ENCODE measurements around the gene TRPC3. TPM values are rescaled to one million over a fixed set of nuclear protein-coding genes. Genes with fewer than 3 reads are reported as not detected.
A peak's percentile ranks its signal among the peaks of the same experiment; 100 is the strongest.

TRPC3 gene
- under 0.01 TPM in 1 of 2 replicates, not detected in the other for total RNA-seq

DNA sequence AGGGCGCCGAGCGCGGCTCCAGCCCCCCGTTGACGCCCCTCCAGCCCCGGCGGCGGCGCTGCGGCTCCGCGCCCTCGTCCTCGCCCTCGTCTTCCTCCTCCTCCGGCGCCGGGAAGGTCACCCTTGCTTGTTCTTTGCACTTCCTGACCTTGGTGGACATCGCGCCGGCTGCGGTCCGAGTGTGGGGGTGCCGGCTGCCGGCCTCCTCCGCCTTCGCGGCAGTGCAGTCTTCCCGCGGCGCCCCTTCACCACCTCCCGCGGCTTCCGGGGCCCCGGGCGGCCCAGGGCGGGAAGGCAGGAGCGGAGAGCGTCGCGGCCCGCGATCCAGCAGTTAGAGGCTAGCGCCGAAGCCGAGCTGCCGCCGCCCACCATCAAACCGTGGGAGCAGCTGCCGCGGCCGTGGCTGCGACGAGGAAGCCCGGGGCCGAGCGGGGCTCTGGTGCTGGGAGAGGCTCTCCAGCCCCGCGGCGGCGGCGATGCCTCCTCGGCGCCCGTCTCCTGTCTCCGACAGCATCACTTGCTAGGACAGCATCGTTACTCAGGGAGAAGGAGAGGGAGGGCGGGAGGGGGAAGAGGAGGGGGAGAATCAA is at the start of gene TRPC3:
TSS of gene TRPC3 (minus strand) at position 540 of the 590 bp plus-strand sequence. CDS start at position 160, 380 bp downstream.
- no peak for DNase-seq (ENCODE audit: low read depth in 2 of 2)

DNA sequence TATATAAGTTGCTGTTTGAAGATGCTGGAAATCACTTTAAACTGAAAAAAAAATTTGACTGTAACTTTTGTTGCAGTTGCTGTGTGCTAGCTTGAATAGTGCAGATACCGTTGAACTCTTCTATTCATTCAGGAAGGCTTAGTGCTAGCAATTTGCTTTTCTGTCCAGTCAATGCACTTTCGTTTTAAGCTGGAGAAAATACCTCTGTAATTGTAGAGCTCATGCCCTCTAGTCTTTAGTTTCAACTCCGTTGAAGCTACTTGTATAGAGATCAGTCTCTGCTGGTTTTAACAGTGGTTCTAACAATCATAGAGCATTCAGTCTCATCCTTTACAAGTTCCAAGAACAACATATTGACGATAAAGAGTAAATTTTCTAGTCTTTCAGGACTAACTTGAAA is 49.0 kb upstream of the TRPC3 start:
- DNase-seq (ENCODE audit: low read depth in 2 of 2) = no peak

DNA sequence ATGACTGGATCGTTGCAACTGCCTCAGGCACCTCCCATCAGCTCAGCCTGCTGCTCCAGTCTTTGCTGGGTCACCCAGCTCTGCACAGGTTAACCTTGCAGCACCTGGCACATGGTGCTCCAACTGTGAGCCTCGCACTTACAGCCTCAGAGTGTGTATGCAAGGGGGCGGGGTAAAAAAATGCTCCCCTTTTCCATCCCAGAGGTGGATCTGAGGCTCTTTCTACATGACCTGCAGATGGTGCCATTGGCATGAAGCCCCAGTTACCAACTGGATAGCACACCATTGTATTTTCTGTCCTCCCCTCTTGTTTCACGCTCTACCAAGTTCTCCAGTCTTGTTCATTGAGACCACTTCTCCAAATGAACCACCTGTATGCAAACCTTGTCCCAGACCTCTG is 46.2 kb upstream of the TRPC3 start:
- no peak for DNase-seq (ENCODE audit: low read depth in 2 of 2)

- DNase-seq (ENCODE audit: low read depth in 2 of 2) = no peak
Observed at GRCh38 chr4:121995790-121996537, 44.1 kb upstream of the TRPC3 start.

GRCh38 chr4:121991968-121992367 is 40.1 kb upstream of the TRPC3 start:
- DNase-seq (ENCODE audit: low read depth in 2 of 2) = no peak

GRCh38 chr4:121990489-121990888 is 38.6 kb upstream of the TRPC3 start:
- DNase-seq (ENCODE audit: low read depth in 2 of 2) = no peak

DNA sequence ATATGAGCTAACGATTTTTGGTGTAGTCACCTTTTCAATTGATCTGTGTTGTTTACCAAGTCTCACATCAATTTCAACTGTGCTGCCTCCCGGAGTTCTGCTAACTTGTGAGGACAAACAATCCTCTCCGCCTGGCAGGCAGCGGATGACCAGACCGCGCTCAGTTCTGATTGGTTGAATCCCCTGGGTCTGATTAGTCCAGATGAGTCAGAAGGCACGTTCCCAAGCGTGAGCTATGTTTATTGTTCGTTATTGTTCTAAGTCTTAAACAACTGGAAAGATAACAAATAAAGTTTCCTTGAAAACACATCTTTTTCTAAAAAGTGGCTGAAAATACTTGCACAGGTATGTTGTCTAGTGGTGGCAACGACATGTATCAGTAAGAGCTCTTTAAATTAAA is 37.9 kb upstream of the TRPC3 start:
- DNase-seq (ENCODE audit: low read depth in 2 of 2) = peak in 1 of 2 donors; percentile 40

DNA sequence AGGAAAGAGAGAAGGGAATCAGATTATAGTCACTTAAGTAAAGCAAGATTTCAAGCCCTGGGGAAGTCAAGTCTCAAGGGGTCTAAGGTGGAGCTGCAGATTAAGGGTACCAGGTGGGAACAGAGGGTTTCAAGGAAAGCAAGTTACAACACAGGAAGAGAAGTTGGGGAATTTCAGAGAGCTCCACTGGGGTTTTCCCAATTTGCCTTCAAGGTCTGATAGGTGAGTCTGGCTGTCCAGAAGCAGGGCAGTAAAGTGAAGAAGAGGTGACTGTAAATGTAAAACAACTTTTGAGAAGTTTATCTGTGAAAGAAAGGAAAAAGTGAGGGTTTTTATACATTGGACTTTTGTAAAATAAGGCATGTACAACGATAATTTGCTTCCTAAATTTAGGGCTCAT is 37.1 kb upstream of the TRPC3 start:
- DNase-seq (ENCODE audit: low read depth in 2 of 2) = no peak

DNA sequence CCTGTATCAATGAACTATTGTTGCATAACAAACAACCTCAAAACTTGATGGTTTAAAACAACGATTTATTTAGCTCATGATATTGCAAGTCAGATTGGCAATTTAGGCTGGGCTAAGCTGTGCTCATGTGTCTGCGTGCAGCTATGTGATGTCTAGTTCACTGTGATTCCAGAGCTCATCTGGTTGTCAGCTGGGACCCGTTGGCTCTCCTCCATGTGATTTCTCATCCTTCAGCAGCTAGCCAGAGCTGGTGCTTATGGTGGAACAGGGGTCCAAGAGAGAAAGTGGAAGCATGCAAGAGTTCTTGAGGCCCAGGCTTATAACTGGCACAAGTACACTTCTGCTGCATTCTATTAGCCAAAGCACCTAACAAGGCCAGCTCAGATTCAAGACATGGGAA is 28.8 kb upstream of the TRPC3 start:
- no peak for DNase-seq (ENCODE audit: low read depth in 2 of 2)

DNA sequence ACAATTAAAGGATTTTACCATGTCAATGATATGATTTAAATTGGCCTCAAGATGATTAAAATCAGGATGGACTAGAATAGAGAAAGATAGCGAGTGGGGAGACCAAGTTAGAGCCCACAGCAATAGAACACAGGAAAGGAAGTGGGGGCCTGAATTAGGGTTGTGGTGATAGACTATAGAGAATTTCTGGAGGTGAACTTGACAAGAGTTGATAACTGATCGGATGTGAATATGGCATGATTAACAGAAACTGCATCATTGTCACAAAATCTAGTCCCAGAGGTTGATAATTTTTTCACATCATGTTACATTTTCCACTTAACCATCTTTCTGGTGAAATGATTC is 26.3 kb upstream of the TRPC3 start:
- DNase-seq (ENCODE audit: low read depth in 2 of 2) = no peak

DNA sequence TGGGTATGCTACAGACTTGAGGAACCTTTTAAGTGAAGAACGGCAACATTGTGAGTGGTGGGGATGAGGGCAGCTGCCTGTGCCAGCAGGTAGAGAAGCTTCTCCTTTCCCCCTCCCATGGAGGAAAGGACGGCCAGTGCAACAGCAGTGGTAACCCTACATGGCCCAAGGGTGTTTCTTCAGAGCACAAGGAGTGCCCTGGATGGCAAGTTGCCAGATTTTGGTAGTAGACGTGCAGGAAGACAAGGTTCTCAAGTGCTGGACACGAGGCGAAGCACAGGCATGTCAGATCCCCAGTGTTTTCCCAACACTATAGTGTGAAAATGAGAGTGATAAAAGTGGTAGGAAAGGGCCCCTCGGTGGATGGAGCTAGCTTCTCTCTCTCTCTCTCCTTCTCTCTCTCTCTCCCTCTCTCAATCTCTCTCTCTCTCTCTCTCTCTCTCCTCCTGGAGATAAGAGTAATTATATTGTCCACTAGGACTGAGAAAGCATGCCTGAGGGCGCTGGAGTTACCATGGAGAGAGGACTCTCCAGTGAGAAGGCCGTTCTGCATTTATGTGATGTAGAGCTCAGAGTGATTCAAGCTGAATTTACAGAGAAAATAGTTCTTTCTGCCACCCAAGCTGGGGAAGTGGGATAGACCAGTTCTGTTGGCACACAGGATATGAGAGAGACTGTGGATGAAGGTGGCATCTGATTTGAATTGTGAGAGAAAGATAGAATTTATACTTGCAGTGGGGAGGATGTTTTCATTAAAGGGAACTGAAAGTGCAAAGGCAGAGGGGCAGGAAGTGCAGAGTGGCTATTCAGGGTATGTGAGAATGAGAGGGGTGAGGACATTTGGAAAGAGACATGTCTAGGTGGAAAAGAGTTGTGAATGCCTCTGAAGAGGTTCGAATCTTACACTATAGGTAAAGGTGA is 25.7 kb upstream of the TRPC3 start:
- DNase-seq (ENCODE audit: low read depth in 2 of 2) = no peak

DNA sequence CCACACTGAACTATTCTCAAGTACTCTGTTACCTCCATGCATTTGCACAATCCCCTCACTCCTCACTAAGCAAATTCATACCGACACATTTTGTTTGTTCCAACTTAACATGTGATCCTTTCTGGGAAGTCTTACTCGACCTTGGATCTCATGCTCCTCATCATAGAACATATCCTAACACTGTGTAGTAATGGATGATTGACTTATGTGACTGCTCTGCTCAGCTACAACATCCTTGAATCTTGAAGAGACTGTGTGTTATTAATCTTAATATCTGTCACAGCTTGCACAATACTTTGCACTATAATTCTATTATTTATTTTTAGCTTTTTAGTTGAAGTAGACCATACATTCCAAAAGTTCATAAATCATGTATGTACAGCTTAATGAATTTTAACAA is 23.9 kb upstream of the TRPC3 start:
- no peak for DNase-seq (ENCODE audit: low read depth in 2 of 2)

DNA sequence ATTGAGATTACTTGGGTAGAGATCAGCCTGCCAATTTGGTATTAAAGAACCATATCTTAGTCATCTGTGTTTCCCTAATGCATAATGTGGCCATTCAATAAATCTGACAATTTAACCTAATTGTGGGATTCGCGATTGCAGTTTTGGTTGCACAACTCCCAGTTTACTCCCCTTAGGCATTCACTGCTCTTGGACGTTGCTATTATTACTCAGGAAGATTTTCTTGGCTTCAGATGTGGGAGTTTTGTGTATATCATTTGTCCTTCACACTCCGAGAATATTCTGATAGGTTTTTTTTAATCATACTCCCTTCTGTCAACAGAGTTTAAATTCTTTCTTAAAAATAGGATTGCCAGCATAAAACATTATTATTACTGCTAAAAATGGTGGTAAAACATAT is 22.0 kb upstream of the TRPC3 start:
- no peak for DNase-seq (ENCODE audit: low read depth in 2 of 2)

DNA sequence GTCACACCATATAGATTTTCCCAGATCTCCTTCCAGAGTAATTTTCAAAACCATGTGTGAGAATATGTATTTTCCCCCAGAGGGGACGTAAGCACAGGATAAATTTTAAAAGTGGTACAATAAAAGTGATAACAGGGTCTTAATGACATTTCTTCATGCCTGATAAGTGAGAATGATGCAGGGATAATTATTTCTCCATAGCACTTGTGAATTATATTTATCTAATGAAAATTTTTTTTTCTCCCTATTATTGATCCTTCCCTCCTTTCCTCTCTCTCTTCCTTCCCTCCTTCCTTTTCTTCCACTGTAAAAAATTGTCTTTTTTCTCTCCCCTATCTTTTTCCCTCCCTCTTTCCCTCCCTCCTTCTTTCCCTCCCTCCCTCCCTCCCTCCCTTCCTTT is 17.0 kb upstream of the TRPC3 start:
- DNase-seq (ENCODE audit: low read depth in 2 of 2) = no peak

GRCh38 chr4:121964958-121965357 is 13.1 kb upstream of the TRPC3 start:
- DNase-seq (ENCODE audit: low read depth in 2 of 2) = no peak

GRCh38 chr4:121960818-121961217 is 9.0 kb upstream of the TRPC3 start:
- DNase-seq (ENCODE audit: low read depth in 2 of 2) = no peak

GRCh38 chr4:121958777-121959176 is 6.9 kb upstream of the TRPC3 start:
- no peak for DNase-seq (ENCODE audit: low read depth in 2 of 2)

DNA sequence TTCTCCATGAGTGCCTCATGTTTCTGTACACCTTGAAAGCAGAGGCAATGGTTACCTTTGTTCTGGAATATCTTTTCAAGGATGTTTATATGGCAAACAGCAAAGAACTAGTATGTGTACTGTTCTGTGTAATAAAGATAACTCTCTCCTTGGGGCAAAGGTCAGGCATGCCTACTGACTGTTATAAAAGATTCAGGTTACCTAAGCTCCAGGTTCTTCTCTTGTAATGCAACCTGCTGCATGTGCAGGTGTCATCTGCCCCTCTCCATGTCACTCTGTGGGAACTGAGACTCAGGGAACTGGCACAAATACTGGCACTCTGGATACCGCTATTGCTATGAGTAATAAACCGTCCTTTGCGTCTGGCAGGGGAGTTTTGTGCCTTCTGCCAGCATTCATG is 5.4 kb upstream of the TRPC3 start:
- DNase-seq (ENCODE audit: low read depth in 2 of 2) = no peak

DNA sequence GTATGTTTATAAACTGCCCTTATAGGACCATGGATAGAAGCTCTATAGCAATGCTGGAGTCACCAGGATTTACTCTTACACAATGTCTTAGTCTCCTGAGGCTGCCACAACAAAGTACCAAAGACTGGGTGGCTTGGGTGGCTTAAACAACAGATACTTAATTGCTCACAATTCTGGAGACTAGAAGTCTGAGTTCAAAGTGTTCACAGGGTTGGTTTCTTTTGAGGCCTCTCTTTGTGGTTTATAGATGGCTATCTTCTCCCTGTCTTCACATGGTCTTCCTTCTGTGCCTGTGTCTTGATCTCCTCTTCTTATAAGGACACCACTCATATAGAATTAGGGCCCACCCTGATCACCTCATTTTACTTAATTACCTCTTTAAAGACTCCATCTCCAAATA is 2.0 kb upstream of the TRPC3 start:
- no peak for DNase-seq (ENCODE audit: low read depth in 2 of 2)

GRCh38 chr4:121952290-121952689 is 430 bp upstream of the TRPC3 start:
- DNase-seq (ENCODE audit: low read depth in 2 of 2) = no peak

GRCh38 chr4:121950680-121951520 is 960 bp downstream of the TRPC3 start:
- DNase-seq (ENCODE audit: low read depth in 2 of 2) = peak in 1 of 2 donors; percentile 11
